ENCODE data around the gene DGKK. TPM values are rescaled to one million over a fixed set of nuclear protein-coding genes. Genes with fewer than 3 reads are reported as not detected.
"Not testable (repeated sequence)": the region's sequence is repeated elsewhere in the genome, so short reads cannot be mapped to it uniquely, and the experiment has no call there.

Gene DGKK
- polyA plus RNA-seq, 1 donor (not counting 4 experiments of a cell fraction or from before 2014, with no cell fraction given) = not detected

DNA sequence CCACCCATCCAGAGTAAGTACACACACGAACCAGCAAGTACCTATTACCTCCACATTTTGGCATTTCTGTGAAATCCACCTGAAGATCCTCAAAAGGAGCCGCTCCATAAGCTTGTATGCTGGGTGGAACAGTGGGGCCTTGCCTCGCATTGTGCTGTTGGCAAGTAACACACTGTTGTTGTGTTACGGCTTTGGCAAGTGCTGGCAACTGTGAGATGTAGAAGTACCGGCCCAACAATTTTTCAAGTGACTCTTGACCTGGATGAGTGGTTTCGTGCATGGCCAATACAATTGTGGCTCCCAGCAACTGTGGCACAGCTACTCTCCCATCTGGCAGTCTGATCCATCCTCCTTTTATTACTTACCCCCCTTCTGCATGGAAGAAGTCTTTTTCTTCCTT lies 137.3 kb downstream of the DGKK start:
- H3K27me3 ChIP-seq (ENCODE audit: control insufficient read depth, extremely low read depth, insufficient read depth, low read length) = no peaks in the 10 kb centered on the region
- no peak for FAIRE-seq

DNA sequence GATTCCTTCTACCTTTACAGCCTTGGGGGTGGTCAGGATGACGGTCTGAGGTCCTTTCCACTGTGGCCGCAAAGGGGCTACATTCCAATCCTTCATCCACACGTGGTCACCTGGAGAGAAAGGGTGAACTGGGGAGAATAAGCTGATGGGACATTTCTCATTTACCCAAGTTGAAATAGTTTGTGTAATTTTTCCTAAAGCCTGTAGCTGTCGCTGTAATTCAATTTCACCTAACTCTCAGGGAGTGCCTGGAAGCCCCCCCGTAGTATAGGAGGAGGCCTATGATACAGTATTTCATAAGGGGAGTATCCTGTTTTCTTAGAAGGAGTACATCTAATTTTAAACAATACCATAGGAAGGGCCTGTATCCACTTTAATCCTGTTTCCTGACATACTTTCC lies 138.0 kb downstream of the DGKK start:
- H3K27ac ChIP-seq (ENCODE audit: control insufficient read depth, insufficient read depth, low read length); FAIRE-seq; H3K4me1 ChIP-seq (ENCODE audit: control insufficient read depth, extremely low read depth, insufficient read depth, low read length); H4K20me1 ChIP-seq (ENCODE audit: control insufficient read depth, extremely low read depth, insufficient read depth, low read length); H3K79me2 ChIP-seq (ENCODE audit: control insufficient read depth, insufficient read depth, low read length); H3K9ac ChIP-seq (ENCODE audit: control insufficient read depth, extremely low read depth, insufficient read depth, low read length); H3K9me1 ChIP-seq (ENCODE audit: control insufficient read depth, extremely low read depth, insufficient read depth, low read length); H3K4me3 ChIP-seq (ENCODE audit: control insufficient read depth in 2 of 3, extremely low read depth in 1 of 3, insufficient read depth in 2 of 3, low read depth in 1 of 3, low read length in 3 of 3); H3K4me2 ChIP-seq (ENCODE audit: control insufficient read depth, extremely low read depth, insufficient read depth, low read depth, low read length); H3K27me3 ChIP-seq (ENCODE audit: control insufficient read depth, extremely low read depth, insufficient read depth, low read length); DNase-seq (ENCODE audit: low read depth, low spot score); H3K36me3 ChIP-seq (ENCODE audit: control insufficient read depth in 2 of 2, extremely low read depth in 1 of 2, insufficient read depth in 2 of 2, low read length in 2 of 2); H3K9me3 ChIP-seq (ENCODE audit: control insufficient read depth, low read depth, low read length); dilution Hi-C loops (cut with MboI; ENCODE audit: extremely low pct_ligation_motif_present, low sequenced_read_pairs); H2AFZ ChIP-seq (ENCODE audit: control insufficient read depth, low read length): not testable (repeated sequence)

More for the DNA sequence above, 137.3 kb downstream of the DGKK start:
- Histone ChIP-seq H2AFZ (ENCODE audit: control insufficient read depth, low read length) (no peak overlapping the region), H3K4me3 (ENCODE audit: control insufficient read depth in 2 of 3, extremely low read depth in 1 of 3, insufficient read depth in 2 of 3, low read depth in 1 of 3, low read length in 3 of 3) (no peak overlapping the region), H3K27ac (ENCODE audit: control insufficient read depth, insufficient read depth, low read length) (no peak overlapping the region), H3K79me2 (ENCODE audit: control insufficient read depth, insufficient read depth, low read length) (no peaks in the 10 kb centered on the region), H3K9me1 (ENCODE audit: control insufficient read depth, extremely low read depth, insufficient read depth, low read length) (no peaks in the 10 kb centered on the region), H4K20me1 (ENCODE audit: control insufficient read depth, extremely low read depth, insufficient read depth, low read length) (no peaks in the 10 kb centered on the region), H3K9ac (ENCODE audit: control insufficient read depth, extremely low read depth, insufficient read depth, low read length) (no peak overlapping the region), H3K4me2 (ENCODE audit: control insufficient read depth, extremely low read depth, insufficient read depth, low read depth, low read length) (no peak overlapping the region), H3K9me3 (ENCODE audit: control insufficient read depth, low read depth, low read length) (no peaks in the 10 kb centered on the region), H3K4me1 (ENCODE audit: control insufficient read depth, extremely low read depth, insufficient read depth, low read length) (no peaks in the 10 kb centered on the region), H3K36me3 (ENCODE audit: control insufficient read depth in 2 of 2, extremely low read depth in 1 of 2, insufficient read depth in 2 of 2, low read length in 2 of 2) (no peaks in the 10 kb centered on the region)
- TF ChIP-seq, protein P1, sequence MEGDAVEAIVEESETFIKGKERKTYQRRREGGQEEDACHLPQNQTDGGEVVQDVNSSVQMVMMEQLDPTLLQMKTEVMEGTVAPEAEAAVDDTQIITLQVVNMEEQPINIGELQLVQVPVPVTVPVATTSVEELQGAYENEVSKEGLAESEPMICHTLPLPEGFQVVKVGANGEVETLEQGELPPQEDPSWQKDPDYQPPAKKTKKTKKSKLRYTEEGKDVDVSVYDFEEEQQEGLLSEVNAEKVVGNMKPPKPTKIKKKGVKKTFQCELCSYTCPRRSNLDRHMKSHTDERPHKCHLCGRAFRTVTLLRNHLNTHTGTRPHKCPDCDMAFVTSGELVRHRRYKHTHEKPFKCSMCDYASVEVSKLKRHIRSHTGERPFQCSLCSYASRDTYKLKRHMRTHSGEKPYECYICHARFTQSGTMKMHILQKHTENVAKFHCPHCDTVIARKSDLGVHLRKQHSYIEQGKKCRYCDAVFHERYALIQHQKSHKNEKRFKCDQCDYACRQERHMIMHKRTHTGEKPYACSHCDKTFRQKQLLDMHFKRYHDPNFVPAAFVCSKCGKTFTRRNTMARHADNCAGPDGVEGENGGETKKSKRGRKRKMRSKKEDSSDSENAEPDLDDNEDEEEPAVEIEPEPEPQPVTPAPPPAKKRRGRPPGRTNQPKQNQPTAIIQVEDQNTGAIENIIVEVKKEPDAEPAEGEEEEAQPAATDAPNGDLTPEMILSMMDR (optimal IDR thresholded peaks at IDR 0.05 in 1 of 3, IDR thresholded peaks at IDR 0.05 in 1 of 3, conservative IDR thresholded peaks at IDR 0.05 in 1 of 3; ENCODE audit: extremely low read depth in 1 of 3, insufficient read depth in 2 of 3, low read length in 3 of 3) = no peak
- TF ChIP-seq EZH2 (IDR thresholded peaks at IDR 0.05; ENCODE audit: low read length) = no peak
- DNase-seq (ENCODE audit: low read depth, low spot score) = no peak
- dilution Hi-C loops (cut with MboI; ENCODE audit: extremely low pct_ligation_motif_present, low sequenced_read_pairs) = no loop called here

DNA sequence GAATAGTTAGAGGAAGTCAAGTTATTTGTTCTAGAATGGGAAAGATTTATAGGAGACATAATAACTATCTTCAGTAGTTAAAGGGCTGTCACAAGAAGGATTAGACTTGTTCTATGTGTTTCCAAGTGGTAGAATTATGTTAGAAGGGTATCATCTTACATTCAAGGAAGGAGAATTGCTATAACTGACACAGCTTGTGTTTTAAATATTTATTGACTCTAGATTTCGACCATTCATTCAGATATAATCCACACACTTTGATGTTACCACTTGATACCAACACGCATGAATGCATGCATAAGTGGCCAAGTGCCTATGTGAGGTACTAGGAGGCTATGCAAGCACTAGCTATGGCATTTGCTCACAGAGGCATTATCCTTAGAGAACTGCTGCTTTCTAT lies 143.4 kb downstream of the DGKK start:
- FAIRE-seq = no peak
- H3K9me3 ChIP-seq (ENCODE audit: control insufficient read depth, low read depth, low read length) = no peaks in the 10 kb centered on the region

More for the DNA sequence above, 143.4 kb downstream of the DGKK start:
- dilution Hi-C loops (cut with MboI; ENCODE audit: extremely low pct_ligation_motif_present, low sequenced_read_pairs) = no loop called here
- Histone ChIP-seq H2AFZ (ENCODE audit: control insufficient read depth, low read length) (no peak overlapping the region), H3K27ac (ENCODE audit: control insufficient read depth, insufficient read depth, low read length) (no peak overlapping the region), H3K27me3 (ENCODE audit: control insufficient read depth, extremely low read depth, insufficient read depth, low read length) (no peaks in the 10 kb centered on the region), H3K36me3 (ENCODE audit: control insufficient read depth in 2 of 2, extremely low read depth in 1 of 2, insufficient read depth in 2 of 2, low read length in 2 of 2) (no peaks in the 10 kb centered on the region), H3K9ac (ENCODE audit: control insufficient read depth, extremely low read depth, insufficient read depth, low read length) (no peak overlapping the region), H3K4me1 (ENCODE audit: control insufficient read depth, extremely low read depth, insufficient read depth, low read length) (no peaks in the 10 kb centered on the region), H3K4me2 (ENCODE audit: control insufficient read depth, extremely low read depth, insufficient read depth, low read depth, low read length) (no peak overlapping the region), H4K20me1 (ENCODE audit: control insufficient read depth, extremely low read depth, insufficient read depth, low read length) (no peaks in the 10 kb centered on the region), H3K4me3 (ENCODE audit: control insufficient read depth in 2 of 3, extremely low read depth in 1 of 3, insufficient read depth in 2 of 3, low read depth in 1 of 3, low read length in 3 of 3) (no peak overlapping the region), H3K9me1 (ENCODE audit: control insufficient read depth, extremely low read depth, insufficient read depth, low read length) (no peaks in the 10 kb centered on the region), H3K79me2 (ENCODE audit: control insufficient read depth, insufficient read depth, low read length) (no peaks in the 10 kb centered on the region)
- DNase-seq (ENCODE audit: low read depth, low spot score) = no peak
- no peak for TF ChIP-seq EZH2 (IDR thresholded peaks at IDR 0.05; ENCODE audit: low read length)
- TF ChIP-seq, protein P1 (optimal IDR thresholded peaks at IDR 0.05 in 1 of 3, IDR thresholded peaks at IDR 0.05 in 1 of 3, conservative IDR thresholded peaks at IDR 0.05 in 1 of 3; ENCODE audit: extremely low read depth in 1 of 3, insufficient read depth in 2 of 3, low read length in 3 of 3) = no peak
